Measurements from ENCODE around the gene FAM20C. TPM values are rescaled to one million over a fixed set of nuclear protein-coding genes. Genes with fewer than 3 reads are reported as not detected.

The FAM20C gene
- total RNA-seq, 1 donor from 2014 or later, result 22.2 TPM

GRCh38 chr7:157008-157310, 35.4 kb upstream of the FAM20C start:
- Histone ChIP-seq H3K27me3 (ENCODE audit: low read depth) (no peaks in the 10 kb centered on the region), H3K4me1 (peaks cover 14% of the 10 kb centered on the region), H3K4me3 (no peak overlapping the region), H3K36me3 (no peaks in the 10 kb centered on the region), H3K9me3 (replicated peaks) (no peaks in the 10 kb centered on the region), H3K27ac (replicated peaks) (no peak overlapping the region)
- no peak for TF ChIP-seq CTCF (IDR thresholded peaks at IDR 0.05; ENCODE audit: borderline replicate concordance)
- intact Hi-C loops (cut with micrococcal nuclease), result no loop called here
- DNase-seq, result no peak

GRCh38 chr7:157771-158625, 34.4 kb upstream of the FAM20C start:
- no peaks in the 10 kb centered on the region for H3K9me3 ChIP-seq (replicated peaks)
- no peak for TF ChIP-seq CTCF (IDR thresholded peaks at IDR 0.05; ENCODE audit: borderline replicate concordance)
- H3K4me3 ChIP-seq, result no peak overlapping the region
- intact Hi-C loops (cut with micrococcal nuclease), result no loop called here
- peaks cover 3% of the 10 kb centered on the region for H3K27me3 ChIP-seq (ENCODE audit: low read depth)
- no peak overlapping the region for H3K27ac ChIP-seq (replicated peaks)
- peaks cover 14% of the 10 kb centered on the region for H3K4me1 ChIP-seq
- H3K36me3 ChIP-seq, result no peaks in the 10 kb centered on the region
- DNase-seq, result no peak

- peaks cover 3% of the 10 kb centered on the region for H3K27me3 ChIP-seq (ENCODE audit: low read depth)
- no peak for TF ChIP-seq CTCF (IDR thresholded peaks at IDR 0.05; ENCODE audit: borderline replicate concordance)
- H3K36me3 ChIP-seq, result no peaks in the 10 kb centered on the region
- no peak for DNase-seq
- intact Hi-C loops (cut with micrococcal nuclease), result no loop called here
- H3K27ac ChIP-seq (replicated peaks), result no peak overlapping the region
- H3K4me3 ChIP-seq, result no peak overlapping the region
- H3K9me3 ChIP-seq (replicated peaks), result no peaks in the 10 kb centered on the region
- peaks cover 9% of the 10 kb centered on the region for H3K4me1 ChIP-seq
These were observed 33.6 kb upstream of the FAM20C start for GRCh38 chr7:158771-159170.

GRCh38 chr7:159370-160270, 32.8 kb upstream of the FAM20C start:
- Histone ChIP-seq H3K36me3 (no peaks in the 10 kb centered on the region), H3K27me3 (ENCODE audit: low read depth) (peaks cover 3% of the 10 kb centered on the region), H3K4me3 (no peak overlapping the region), H3K9me3 (replicated peaks) (no peaks in the 10 kb centered on the region), H3K27ac (replicated peaks) (no peak overlapping the region), H3K4me1 (peaks cover 4% of the 10 kb centered on the region)
- no peak for TF ChIP-seq CTCF (IDR thresholded peaks at IDR 0.05; ENCODE audit: borderline replicate concordance)
- intact Hi-C loops (cut with micrococcal nuclease), result no loop called here
- no peak for DNase-seq

- Histone ChIP-seq H3K4me1 (peaks cover under 1% of the 10 kb centered on the region), H3K27ac (replicated peaks) (no peak overlapping the region), H3K4me3 (no peak overlapping the region), H3K9me3 (replicated peaks) (no peaks in the 10 kb centered on the region), H3K27me3 (ENCODE audit: low read depth) (peaks cover 3% of the 10 kb centered on the region), H3K36me3 (no peaks in the 10 kb centered on the region)
- no peak for TF ChIP-seq CTCF (IDR thresholded peaks at IDR 0.05; ENCODE audit: borderline replicate concordance)
- DNase-seq, result no peak
- intact Hi-C loops (cut with micrococcal nuclease), result no loop called here
These were observed 31.2 kb upstream of the FAM20C start for GRCh38 chr7:160958-161725.

Data from left ventricle myocardium inferior (tissue), 1 donor.